ENCODE data around the gene IQSEC2.
A peak's percentile ranks its signal among the peaks of the same experiment; 100 is the strongest.

IQSEC2 gene

GRCh38 chrX:53321230-53321942, 40.0 kb upstream of the IQSEC2 start:
- H3K36me3 ChIP-seq, result no peaks in the 10 kb centered on the region
- peak overlapping the region; percentile 48 for H3K4me3 ChIP-seq (ENCODE audit: low read depth, low read length)
- TF ChIP-seq CTCF (IDR thresholded peaks at IDR 0.05; ENCODE audit: low read depth, low read length), result no peak
- H3K27me3 ChIP-seq (ENCODE audit: insufficient read depth, low read depth, severe bottlenecking), result peaks cover 74% of the 10 kb centered on the region
- no peaks in the 10 kb centered on the region for H3K9me3 ChIP-seq (ENCODE audit: severe bottlenecking)
- no peak overlapping the region for H3K27ac ChIP-seq
- no peak for DNase-seq

GRCh38 chrX:53320543-53321229, 39.3 kb upstream of the IQSEC2 start:
- Histone ChIP-seq H3K36me3 (no peaks in the 10 kb centered on the region), H3K27ac (no peak overlapping the region), H3K4me3 (ENCODE audit: low read depth, low read length) (peak overlapping the region; percentile 48), H3K9me3 (ENCODE audit: severe bottlenecking) (no peaks in the 10 kb centered on the region), H3K27me3 (ENCODE audit: insufficient read depth, low read depth, severe bottlenecking) (peaks cover 73% of the 10 kb centered on the region)
- no peak for DNase-seq
- TF ChIP-seq CTCF (IDR thresholded peaks at IDR 0.05; ENCODE audit: low read depth, low read length), result no peak

GRCh38 chrX:53319614-53320542, 38.5 kb upstream of the IQSEC2 start:
- DNase-seq, result no peak

GRCh38 chrX:53318766-53319353, 37.5 kb upstream of the IQSEC2 start:
- H3K4me3 ChIP-seq (ENCODE audit: low read depth, low read length), result no peak overlapping the region
- no peak for TF ChIP-seq CTCF (IDR thresholded peaks at IDR 0.05; ENCODE audit: low read depth, low read length)
- no peaks in the 10 kb centered on the region for H3K36me3 ChIP-seq
- H3K27me3 ChIP-seq (ENCODE audit: insufficient read depth, low read depth, severe bottlenecking), result peaks cover 73% of the 10 kb centered on the region
- no peaks in the 10 kb centered on the region for H3K9me3 ChIP-seq (ENCODE audit: severe bottlenecking)
- H3K27ac ChIP-seq, result no peak overlapping the region
- no peak for DNase-seq

More at GRCh38 chrX:53319614-53320542, 38.5 kb upstream of the IQSEC2 start:
- Histone ChIP-seq H3K36me3 (no peaks in the 10 kb centered on the region), H3K27me3 (ENCODE audit: insufficient read depth, low read depth, severe bottlenecking) (peaks cover 75% of the 10 kb centered on the region), H3K9me3 (ENCODE audit: severe bottlenecking) (no peaks in the 10 kb centered on the region), H3K4me3 (ENCODE audit: low read depth, low read length) (peak overlapping the region; percentile 48), H3K27ac (no peak overlapping the region)
- no peak for TF ChIP-seq CTCF (IDR thresholded peaks at IDR 0.05; ENCODE audit: low read depth, low read length)

GRCh38 chrX:53317365-53318069, 36.1 kb upstream of the IQSEC2 start:
- H3K9me3 ChIP-seq (ENCODE audit: severe bottlenecking), result no peaks in the 10 kb centered on the region
- peak; percentile 95 for TF ChIP-seq CTCF (IDR thresholded peaks at IDR 0.05; ENCODE audit: low read depth, low read length)
- peak; percentile 72 for DNase-seq
- H3K27me3 ChIP-seq (ENCODE audit: insufficient read depth, low read depth, severe bottlenecking), result peaks cover 71% of the 10 kb centered on the region
- H3K27ac ChIP-seq, result no peak overlapping the region
- no peaks in the 10 kb centered on the region for H3K36me3 ChIP-seq
- H3K4me3 ChIP-seq (ENCODE audit: low read depth, low read length), result no peak overlapping the region

Measured in WERI-Rb-1 (cell line).